A673 (cell line): ENCODE measurements around the gene CYTH3. TPM values are rescaled to one million over a fixed set of nuclear protein-coding genes. Genes with fewer than 3 reads are reported as not detected.

ENCODE experiments used
- BruUV-seq: library from RNA; stranded (reverse); fragments of 400-500 nt; replicated peaks from 2 replicates; lab custom pipeline; 2021; lab: Mats Ljungman, UMichigan
- CTCF ChIA-PET: fragments of 300-600 bp; sonication (Branson Sonifier 250); formaldehyde crosslinking; loops from one replicate; lab custom pipeline; 2022; ENCODE audit warnings: antibody characterized with exemption; lab: Charles Lee
- POLR2A ChIA-PET: fragments of 300-600 bp; sonication (Branson Sonifier 250); formaldehyde crosslinking; loops from one replicate; lab custom pipeline; 2022; ENCODE audit warnings: antibody characterized with exemption; ENCODE audit not compliant: low non-redundant PET; lab: Charles Lee
- DNase-seq: peaks from one replicate; pipeline ENCODE4 v3.0.0-alpha.2; 2015; ENCODE audit warnings: low spot score
- H3K27ac ChIP-seq: fragments of 200-600 bp; sonication (generic); 2 replicates; pipeline ENCODE4 v1.5.1; 2016; ENCODE audit warnings: mixed run types, low read depth, mild to moderate bottlenecking, mixed read lengths, antibody characterized with exemption, low read length; ENCODE audit not compliant: poor library complexity, severe bottlenecking
- H3K27me3 ChIP-seq: fragments of 200-600 bp; sonication (generic); replicated peaks from 2 replicates; pipeline ENCODE4 v1.6.1; 2017; ENCODE audit warnings: mixed run types, low read depth, mild to moderate bottlenecking, mixed read lengths, antibody characterized with exemption, low read length; ENCODE audit not compliant: insufficient read depth, poor library complexity
- H3K36me3 ChIP-seq: fragments of 200-600 bp; sonication (generic); 2 replicates; pipeline ENCODE4 v1.6.1; 2016; ENCODE audit warnings: mixed run types, mild to moderate bottlenecking, mixed read lengths, antibody characterized with exemption, low read length; ENCODE audit not compliant: insufficient read depth, poor library complexity, severe bottlenecking
- H3K4me1 ChIP-seq: fragments of 200-600 bp; sonication (generic); 2 replicates; pipeline ENCODE4 v1.6.1; 2017; ENCODE audit warnings: mixed run types, mild to moderate bottlenecking, mixed read lengths, antibody characterized with exemption, low read length; ENCODE audit not compliant: insufficient read depth, poor library complexity, severe bottlenecking
- H3K4me3 ChIP-seq: fragments of 200-600 bp; sonication (generic); 2 replicates; pipeline ENCODE4 v1.5.1; 2016; ENCODE audit warnings: low read depth, mixed run types, mild to moderate bottlenecking, mixed read lengths, low read length; ENCODE audit not compliant: poor library complexity, severe bottlenecking
- H3K9me3 ChIP-seq: fragments of 200-600 bp; sonication (generic); 2 replicates; pipeline ENCODE4 v1.6.1; 2016; ENCODE audit warnings: mixed run types, low read depth, mild to moderate bottlenecking, mixed read lengths, antibody characterized with exemption, low read length; ENCODE audit not compliant: poor library complexity, severe bottlenecking
- EZH2 ChIP-seq: fragments of 200-600 bp; sonication (generic); IDR thresholded peaks from 2 replicates; pipeline ENCODE4 v1.6.1; 2017; ENCODE audit warnings: borderline replicate concordance, low read depth, mild to moderate bottlenecking, mixed read lengths, antibody characterized with exemption, low read length; ENCODE audit not compliant: poor library complexity, severe bottlenecking
- intact Hi-C: fragments of 100-400 bp; cut with micrococcal nuclease; formaldehyde crosslinking; loops from one replicate; pipeline ENCODE4 v1.10.0; 2022; ENCODE audit not compliant: unreplicated experiment
- total RNA-seq: library from RNA; stranded (reverse); gene quantifications from 2 replicates; pipeline ENCODE4 v1.2.3, GENCODE V29; 2021
- TF ChIP-seq, protein P1 (sequence below): fragments of 300-800, 200-600 bp; sonication (generic); conservative IDR thresholded peaks from 2 replicates; pipeline ENCODE4 v1.5.1; 2017; ENCODE audit warnings: low read depth, mild to moderate bottlenecking, antibody characterized with exemption, low read length, moderate library complexity, mixed read lengths

CYTH3 gene
- total RNA-seq, 1 experiment from 2014 or later = 20.2 TPM

DNA sequence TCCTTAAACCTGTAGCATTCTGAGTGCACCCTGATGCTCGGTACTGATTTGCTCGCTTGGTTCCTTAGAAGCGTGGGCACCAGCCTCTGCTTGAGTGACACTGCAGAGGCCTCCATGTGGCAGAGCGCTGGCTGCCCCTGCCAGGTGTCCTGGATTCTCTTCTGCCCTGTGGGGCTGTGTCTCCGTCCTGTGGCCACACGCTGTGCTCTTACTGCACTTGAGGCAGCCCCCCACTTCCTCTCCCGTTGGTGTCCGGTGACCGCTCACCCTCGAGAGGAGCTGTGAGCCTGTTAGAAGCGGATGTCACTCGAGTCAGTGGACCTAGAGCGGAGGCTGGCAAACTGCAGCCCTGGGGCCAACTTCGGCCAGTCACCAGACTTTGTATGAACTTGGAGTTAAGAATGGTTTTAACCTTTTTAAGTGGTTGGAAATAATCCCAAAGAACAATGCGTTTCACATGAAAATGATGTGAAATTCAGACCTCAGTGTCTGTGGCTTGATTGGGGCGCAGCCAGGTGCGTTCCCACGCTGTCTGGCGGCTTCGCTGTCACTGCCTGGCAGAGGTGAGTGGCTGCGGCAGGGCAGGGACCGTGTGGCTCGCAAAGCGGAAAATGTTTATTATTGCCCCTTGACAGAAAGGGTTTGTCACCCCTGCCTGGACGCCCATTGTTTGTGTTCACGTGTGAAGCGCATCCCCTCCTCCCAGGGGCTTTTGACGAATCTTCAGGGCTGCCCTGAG, 114.6 kb downstream of the CYTH3 start:
- H3K27me3 ChIP-seq = no peaks in the 10 kb centered on the region
- no peak for DNase-seq
- intact Hi-C loops = no loop called here
- H3K27ac ChIP-seq = no peak overlapping the region
- H3K9me3 ChIP-seq = no peaks in the 10 kb centered on the region
- TF ChIP-seq, protein P1, sequence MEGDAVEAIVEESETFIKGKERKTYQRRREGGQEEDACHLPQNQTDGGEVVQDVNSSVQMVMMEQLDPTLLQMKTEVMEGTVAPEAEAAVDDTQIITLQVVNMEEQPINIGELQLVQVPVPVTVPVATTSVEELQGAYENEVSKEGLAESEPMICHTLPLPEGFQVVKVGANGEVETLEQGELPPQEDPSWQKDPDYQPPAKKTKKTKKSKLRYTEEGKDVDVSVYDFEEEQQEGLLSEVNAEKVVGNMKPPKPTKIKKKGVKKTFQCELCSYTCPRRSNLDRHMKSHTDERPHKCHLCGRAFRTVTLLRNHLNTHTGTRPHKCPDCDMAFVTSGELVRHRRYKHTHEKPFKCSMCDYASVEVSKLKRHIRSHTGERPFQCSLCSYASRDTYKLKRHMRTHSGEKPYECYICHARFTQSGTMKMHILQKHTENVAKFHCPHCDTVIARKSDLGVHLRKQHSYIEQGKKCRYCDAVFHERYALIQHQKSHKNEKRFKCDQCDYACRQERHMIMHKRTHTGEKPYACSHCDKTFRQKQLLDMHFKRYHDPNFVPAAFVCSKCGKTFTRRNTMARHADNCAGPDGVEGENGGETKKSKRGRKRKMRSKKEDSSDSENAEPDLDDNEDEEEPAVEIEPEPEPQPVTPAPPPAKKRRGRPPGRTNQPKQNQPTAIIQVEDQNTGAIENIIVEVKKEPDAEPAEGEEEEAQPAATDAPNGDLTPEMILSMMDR = no peak
- no peak for TF ChIP-seq EZH2
- BruUV-seq = no TSS peak
- ChIA-PET CTCF (no interaction called here), POLR2A (no interaction called here)
- no peak overlapping the region for H3K4me3 ChIP-seq
- H3K36me3 ChIP-seq = peaks cover 50% of the 10 kb centered on the region
- H3K4me1 ChIP-seq = no peaks in the 10 kb centered on the region

DNA sequence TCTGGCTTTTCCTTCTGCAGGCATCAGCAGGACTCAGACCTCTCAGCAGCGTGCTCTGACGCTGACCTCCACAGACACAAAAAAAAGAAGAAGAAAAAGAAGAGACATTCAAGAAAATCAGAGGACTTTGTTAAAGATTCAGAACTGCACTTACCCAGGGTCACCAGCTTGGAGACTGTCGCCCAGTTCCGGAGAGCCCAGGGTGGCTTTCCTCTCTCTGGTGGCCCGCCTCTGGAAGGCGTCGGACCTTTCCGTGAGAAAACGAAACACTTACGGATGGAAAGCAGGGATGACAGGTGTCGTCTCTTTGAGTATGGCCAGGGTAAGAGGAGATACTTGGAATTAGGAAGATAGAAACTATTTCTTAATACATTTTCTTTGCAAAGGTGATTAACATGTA, 115.7 kb downstream of the CYTH3 start:
- Histone ChIP-seq H3K9me3 (no peaks in the 10 kb centered on the region), H3K36me3 (peaks cover 54% of the 10 kb centered on the region), H3K4me1 (no peaks in the 10 kb centered on the region), H3K4me3 (no peak overlapping the region), H3K27ac (no peak overlapping the region), H3K27me3 (no peaks in the 10 kb centered on the region)
- ChIA-PET CTCF (no interaction called here), POLR2A (no interaction called here)
- TF ChIP-seq, protein P1 = no peak
- TF ChIP-seq EZH2 = no peak
- intact Hi-C loops = no loop called here
- no peak for DNase-seq
- BruUV-seq = no TSS peak

DNA sequence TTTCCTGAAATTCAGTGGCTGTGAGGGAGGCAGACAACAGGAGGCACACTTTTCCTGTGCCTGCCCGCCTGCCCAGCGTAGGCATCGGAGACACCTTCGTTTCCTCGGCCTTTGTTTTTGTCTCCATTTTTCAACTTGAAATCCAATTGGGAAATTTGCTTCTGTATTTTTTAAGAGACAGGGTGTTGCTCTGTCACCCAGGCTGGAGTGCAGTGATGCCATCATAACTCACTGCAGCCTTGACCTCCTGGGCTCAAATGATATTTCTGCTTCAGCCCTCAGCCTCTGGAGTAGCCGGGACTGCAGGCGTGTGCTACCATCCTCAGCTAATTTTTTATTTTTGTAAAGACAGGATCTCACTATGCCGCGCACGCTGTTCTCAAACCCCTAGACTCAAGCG, 116.8 kb downstream of the CYTH3 start:
- Histone ChIP-seq H3K36me3 (peaks cover 51% of the 10 kb centered on the region), H3K27me3 (no peaks in the 10 kb centered on the region), H3K4me1 (no peaks in the 10 kb centered on the region), H3K9me3 (no peaks in the 10 kb centered on the region), H3K4me3 (no peak overlapping the region), H3K27ac (no peak overlapping the region)
- TF ChIP-seq EZH2 = no peak
- TF ChIP-seq, protein P1 = no peak
- POLR2A ChIA-PET = no interaction called here
- DNase-seq = no peak
- CTCF ChIA-PET = no interaction called here
- intact Hi-C loops = no loop called here
- BruUV-seq = no TSS peak
